Measurements from ENCODE around the gene HBB.

Gene HBB

DNA sequence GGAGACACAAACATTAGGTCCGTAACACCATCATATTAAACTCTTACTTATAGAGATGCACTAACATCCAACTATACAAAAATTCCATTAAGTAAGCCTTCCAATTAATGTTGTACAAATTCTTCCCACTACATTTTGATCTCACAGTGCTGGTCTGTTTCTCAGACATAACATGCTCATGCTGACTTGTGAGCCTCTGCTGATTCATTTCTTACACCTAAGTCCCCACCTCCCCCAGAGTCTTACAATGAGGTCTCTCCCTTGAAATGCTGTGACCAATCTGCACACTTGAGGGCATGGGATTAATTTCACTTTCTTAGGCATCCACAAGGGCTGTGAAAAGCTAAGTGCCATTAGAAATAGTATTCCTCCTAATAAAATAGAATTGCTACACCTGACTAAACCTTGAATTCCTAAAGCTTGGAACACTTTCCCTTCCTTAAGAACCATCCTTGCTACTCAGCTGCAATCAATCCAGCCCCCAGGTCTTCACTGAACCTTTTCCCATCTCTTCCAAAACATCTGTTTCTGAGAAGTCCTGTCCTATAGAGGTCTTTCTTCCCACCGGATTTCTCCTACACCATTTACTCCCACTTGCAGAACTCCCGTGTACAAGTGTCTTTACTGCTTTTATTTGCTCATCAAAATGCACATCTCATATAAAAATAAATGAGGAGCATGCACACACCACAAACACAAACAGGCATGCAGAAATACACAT, 20.8 kb upstream of the HBB start:
- no peak for DNase-seq (ENCODE audit: low read depth in 2 of 2)

DNA sequence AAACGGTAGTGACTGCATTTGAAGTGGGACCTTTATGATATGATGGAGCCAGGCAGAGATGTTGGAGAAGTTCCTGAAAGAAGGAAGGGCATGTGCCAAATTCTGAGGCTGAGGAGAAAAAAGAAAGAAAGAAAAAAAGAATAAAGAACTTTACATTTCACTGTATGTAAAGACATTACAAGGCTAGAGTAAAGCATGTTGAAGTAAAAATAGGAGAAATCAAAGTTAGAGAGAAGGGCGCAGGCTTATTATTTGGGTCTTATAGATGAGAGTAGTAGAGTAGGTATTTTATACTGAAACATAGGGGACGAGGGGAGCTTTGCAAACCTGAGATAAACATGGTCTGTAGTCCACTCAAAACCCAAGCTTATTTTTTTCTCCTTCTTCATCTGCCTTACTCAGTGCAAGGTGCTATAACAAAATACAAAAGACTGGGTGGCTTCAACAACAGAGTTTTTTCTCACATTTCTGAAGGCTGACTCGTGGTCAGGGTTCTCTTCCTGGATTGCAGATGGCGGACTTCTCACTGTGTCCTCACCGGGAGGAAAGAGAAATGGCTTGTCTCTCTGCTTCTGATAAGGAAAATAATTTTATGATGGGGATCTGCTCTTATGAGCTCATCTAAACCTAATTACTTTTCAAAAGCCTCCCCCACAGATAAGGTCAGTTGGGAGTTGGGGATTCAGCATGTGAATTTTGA, 20.1 kb upstream of the HBB start:
- DNase-seq (ENCODE audit: low read depth in 2 of 2), result no peak

DNA sequence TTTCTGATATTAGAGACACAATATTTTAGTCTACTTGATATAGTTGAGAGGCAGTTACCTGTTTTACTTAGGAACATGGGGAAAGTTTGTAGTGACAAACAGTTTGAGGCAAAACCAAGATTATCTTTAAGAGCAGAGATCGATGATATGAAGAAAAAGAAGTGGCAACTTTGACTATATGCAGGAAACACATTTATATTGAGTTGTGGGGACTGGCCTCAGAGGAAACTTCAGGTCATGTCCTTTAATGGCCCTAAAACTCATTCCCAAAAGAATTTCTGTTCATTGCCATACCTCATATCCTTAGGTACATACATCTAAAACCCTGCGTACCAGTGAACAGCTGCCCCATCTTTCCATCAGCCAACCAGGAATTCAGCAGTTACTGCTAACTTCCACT, 18.3 kb upstream of the HBB start:
- no peak for DNase-seq (ENCODE audit: low read depth in 2 of 2)

DNA sequence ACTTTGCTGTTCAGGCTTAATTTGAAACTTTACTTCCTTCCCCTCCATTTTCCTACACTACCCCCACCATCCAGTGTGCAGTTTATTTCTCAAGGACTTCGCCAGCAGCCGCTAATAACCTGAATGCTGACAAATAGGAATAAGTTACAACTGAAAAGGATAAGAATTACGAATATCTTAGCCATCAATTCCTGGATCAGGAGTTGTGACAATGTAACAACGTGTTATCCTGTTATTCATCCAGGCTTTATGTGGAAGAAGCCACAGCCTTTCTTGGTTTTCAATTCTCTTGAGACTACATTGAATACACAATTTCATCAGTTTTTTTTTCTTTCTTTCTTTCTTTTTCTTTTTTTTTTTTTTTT, 16.9 kb upstream of the HBB start:
- DNase-seq (ENCODE audit: low read depth in 2 of 2), result no peak

DNA sequence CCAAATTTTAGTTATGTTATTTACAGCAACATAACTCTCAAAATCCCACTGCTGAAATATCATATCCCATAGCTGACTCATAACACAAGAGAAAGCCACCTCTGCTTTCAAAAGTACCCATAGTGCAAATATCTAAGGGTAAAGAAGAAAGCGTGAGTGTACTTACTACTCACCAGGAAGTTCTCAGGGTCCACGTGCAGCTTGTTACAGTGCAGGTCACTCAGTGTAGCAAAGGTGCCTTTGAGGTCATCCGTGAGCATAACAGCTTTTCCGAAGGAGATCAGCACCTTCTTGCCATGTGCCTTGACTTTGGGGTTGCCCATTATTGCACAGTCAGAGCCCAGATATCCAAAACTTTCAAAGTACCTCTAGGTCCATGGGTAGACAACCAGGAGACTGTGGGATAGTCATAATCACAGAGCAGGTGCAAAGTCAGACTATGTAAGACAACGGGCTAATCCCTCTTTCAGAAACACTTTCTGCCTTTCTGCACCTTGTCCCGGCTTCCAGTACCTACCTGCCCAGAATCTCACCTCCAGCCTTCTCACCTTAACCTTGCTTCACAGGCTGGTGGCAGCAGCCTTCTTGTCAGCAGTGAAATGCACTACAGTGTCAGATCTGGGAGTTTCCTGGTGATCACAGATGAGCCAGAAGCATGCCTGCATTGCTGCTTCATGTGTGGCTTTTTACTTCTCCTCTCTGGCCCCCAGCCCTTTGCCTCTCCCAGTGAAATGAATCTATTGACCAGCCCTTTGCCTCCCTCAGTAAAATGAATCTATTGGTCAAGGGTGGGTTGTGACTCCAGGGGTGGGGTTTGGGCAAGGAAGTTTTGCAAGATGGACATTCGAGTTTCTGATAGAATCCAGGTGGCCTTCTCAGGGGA, 16.3 kb upstream of the HBB start:
- no peak for DNase-seq (ENCODE audit: low read depth in 2 of 2)

DNA sequence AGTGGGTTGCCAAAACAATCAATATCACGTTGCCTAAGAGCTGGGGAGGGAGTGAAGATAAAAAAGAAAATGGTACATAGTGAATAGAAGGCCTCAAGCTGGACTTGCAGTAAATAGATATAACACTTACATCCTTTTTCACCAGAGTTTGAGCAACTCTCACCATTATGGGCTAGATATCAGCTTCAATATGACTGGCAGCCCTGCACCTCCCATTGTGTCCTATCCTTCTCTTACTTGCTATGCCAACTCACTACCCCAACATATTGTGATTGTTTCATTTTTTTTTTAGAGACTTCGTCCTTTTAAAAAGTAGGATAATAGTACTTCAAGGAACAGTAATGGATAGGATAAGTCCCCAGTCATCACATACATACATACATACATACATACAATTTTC, 15.3 kb upstream of the HBB start:
- no peak for DNase-seq (ENCODE audit: low read depth in 2 of 2)

DNA sequence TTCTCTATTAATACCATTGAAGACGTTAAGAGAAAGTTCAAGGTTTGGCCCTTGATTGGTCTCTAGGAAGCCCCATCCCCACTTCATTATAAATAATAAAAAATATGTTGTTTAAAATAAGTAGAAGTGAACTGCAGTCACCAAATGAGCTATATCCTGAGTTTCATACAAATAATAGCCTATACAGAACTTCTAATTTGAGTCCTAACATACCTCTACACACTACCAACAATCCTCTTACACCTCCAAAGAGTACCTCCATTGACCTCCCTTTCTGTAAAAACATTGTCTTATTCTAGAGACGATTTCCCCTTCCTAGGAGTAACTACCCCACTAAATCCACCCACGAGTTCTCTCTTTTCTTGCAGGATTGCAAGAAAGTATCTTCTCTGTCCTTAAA, 14.6 kb upstream of the HBB start:
- no peak for DNase-seq (ENCODE audit: low read depth in 2 of 2)

DNA sequence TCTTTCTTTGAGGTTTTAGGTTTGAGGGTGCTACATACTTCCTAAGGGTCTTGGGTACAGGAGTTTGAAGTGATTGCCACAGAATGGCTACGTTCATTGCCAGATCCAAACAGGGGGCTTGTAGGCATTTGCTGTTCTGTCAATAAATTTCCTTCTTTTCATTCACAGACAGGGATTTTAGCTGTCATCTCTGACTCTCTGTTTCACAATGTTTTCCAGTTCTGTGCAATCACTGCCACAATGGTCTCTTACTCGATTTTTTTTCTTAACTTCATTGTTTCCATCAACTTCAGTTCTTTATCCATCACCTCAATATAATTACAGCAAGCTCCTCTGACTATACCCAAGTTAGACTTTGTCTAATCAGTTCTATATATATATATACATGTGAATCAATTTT, 13.6 kb upstream of the HBB start:
- no peak for DNase-seq (ENCODE audit: low read depth in 2 of 2)

DNA sequence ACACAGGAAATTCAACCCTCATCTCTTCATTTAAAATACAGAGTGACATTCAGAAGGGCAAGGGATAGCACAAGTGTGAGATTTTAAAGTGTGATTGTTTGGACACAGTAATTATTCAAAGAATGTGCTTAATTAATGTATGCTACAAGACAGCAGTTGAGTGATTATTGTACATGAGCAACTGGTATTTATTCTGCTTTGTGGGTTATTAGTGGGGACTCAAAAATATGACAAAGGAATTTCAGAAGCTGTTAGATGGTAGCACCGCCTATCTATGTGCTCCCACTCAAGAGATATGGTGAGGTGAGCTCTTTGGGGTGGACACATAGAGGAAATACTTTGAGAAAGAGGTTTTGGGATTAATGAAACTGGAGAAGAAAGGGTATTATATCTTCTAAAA, 13.2 kb upstream of the HBB start:
- DNase-seq (ENCODE audit: low read depth in 2 of 2), result no peak

DNA sequence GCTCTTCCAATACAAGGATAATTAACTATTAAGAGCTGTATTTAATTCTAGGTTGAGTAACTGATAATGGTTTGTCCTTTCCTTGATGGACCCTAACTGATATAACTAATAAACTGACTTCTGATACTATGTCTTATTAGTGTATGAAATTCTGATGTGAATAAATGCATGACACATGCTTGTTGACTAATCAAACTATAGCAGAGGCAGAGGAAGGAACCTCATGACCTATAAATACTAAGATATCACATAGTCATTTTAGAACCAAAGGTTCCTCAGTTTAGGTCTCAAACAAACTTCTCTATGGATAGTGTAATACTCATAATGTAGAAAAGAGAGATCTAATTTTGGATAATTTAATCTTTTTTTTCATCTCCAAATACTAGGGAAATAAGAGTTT, 12.2 kb upstream of the HBB start:
- no peak for DNase-seq (ENCODE audit: low read depth in 2 of 2)

DNA sequence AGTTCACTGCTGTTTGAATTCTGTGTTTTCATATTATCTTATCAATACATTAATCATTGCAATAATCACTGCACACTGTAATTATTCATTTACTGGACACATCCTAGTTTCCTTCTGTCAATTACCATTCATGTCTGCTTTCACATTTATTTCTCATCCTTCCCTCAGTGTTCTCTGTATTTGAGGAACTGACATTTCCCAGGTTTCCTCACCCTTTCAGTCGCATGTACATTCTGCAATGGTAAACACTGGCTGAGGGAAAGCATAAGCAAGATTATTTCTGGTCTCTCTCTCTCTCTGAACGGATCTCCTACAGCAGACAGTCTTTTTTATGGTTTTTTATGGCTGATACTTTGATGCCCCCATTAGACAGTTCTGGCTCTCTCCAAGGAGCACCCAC, 11.6 kb upstream of the HBB start:
- no peak for DNase-seq (ENCODE audit: low read depth in 2 of 2)

DNA sequence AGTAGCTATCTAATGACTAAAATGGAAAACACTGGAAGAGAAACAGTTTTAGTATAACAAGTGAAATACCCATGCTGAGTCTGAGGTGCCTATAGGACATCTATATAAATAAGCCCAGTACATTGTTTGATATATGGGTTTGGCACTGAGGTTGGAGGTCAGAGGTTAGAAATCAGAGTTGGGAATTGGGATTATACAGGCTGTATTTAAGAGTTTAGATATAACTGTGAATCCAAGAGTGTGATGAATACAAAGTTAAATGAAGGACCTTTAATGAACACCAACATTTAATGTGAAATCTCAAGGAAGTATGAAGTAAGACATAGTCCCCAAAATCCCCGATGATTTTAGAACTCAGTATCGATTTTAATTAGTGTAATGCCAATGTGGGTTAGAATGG, 10.5 kb upstream of the HBB start:
- DNase-seq (ENCODE audit: low read depth in 2 of 2), result no peak

DNA sequence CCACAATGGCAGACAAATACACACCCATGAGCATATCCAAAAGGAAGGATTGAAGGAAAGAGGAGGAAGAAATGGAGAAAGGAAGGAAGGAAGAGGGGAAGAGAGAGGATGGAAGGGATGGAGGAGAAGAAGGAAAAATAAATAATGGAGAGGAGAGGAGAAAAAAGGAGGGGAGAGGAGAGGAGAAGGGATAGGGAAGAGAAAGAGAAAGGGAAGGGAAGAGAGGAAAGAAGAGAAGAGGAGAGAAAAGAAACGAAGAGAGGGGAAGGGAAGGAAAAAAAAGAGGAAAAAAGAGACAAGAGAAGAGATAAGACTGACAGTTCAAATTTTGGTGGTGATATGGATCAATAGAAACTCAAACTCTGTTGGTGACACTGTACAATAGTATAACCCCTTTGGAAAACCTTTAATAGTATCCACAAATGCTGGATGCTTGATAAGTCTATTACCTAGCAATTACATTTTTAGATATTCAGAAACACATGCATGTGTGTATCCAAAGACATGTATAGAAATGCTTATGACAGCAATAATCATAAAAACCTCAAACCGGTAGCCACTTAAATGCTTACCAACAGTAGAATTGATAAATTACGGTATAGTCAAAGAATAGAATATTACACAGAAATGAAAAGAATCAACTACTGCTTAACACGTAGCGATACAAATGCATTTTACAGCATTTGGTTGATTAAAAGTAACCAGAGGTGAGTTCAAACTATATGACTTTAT, 8.7 kb upstream of the HBB start:
- DNase-seq (ENCODE audit: low read depth in 2 of 2), result no peak

DNA sequence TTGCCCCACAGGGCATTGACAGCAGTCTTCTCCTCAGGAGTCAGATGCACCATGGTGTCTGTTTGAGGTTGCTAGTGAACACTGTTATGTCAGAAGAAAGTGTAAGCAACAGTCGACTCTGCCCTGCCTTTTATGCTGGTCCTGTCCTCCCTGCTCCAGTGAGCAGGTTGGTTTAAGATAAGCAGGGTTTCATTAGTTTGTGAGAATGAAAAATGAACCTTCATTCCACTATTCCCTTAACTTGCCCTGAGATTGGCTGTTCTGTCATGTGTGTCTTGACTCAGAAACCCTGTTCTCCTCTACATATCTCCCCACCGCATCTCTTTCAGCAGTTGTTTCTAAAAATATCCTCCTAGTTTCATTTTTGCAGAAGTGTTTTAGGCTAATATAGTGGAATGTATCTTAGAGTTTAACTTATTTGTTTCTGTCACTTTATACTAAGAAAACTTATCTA, 7.5 kb upstream of the HBB start, which contains the start of gene HBD:
Gene HBD (minus strand): TSS at position 103 of the 454 bp plus-strand sequence. CDS start 50 bp downstream, at position 53.
- DNase-seq (ENCODE audit: low read depth in 2 of 2), result no peak

DNA sequence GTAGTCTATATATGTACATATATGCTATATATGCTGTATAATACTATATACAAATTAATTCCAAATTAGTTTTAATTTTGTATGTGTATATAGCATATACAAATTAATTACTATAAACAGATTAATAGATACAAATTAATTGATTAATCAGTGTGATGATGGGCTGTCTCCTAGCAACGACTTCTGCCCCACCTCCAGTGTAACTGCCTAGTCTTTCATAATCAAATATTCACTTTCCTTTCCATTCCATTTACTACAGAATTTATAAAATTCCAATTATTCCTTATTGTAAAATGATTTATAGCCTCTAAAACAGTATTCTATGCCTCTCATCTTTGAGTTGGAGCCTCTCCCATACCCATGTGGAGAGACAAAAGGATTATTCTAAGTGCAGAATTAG, 6.4 kb upstream of the HBB start:
- no peak for DNase-seq (ENCODE audit: low read depth in 2 of 2)

DNA sequence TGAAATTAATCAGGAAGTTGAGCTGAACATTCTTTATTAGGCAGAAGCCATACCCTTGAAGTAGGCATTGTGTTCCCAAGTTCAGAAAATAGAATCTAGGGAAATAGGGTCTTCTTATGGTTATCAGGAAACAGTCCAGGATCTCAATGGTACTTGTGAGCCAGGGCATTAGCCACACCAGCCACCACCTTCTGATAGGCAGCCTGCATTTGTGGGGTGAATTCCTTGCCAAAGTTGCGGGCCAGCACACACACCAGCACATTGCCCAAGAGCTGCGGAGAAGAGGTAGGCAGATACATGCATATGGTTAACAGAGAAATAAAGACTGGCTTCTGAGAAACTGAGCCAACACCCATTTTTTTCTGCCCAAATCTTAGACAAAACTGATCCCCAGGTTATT, 6.0 kb upstream of the HBB start:
- DNase-seq (ENCODE audit: low read depth in 2 of 2), result no peak

DNA sequence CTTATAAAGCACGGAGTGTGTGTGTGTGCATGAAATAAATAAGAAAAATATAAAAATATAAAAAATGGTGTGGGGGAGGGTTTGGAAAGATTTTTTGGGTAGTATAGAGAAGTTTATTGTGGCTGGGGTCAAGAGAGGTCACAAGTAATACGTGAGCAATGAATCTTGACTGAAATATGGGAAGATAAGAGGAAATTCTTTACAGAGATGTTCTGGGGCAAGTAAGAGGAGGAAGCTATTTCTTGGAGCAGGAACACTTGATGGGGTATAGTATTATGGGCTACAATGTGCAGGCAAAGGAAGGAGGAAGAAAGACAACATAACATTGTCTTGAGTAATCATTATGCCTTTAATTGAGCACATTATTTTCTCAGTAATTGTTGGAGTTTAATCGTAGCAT, 5.3 kb upstream of the HBB start:
- DNase-seq (ENCODE audit: low read depth in 2 of 2), result no peak

DNA sequence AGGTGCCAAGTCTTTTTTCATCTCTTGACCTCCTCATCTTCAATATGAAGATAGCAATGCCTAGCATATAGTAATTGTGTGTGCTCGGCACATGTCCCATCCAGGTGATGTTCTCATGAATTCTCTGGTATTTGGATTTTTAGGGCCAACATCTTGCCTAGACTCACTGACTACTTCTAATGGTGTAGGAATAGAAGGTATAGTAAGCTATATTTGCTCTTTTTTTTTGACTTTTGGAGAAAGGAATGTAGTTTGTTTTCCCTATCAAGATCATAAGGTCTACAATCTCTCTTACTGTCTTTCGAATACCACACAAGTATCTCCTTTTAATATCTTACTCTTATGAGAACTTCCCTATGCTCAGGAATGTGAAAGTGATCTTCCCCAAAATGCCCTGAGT, 4.2 kb upstream of the HBB start:
- DNase-seq (ENCODE audit: low read depth in 2 of 2), result no peak

DNA sequence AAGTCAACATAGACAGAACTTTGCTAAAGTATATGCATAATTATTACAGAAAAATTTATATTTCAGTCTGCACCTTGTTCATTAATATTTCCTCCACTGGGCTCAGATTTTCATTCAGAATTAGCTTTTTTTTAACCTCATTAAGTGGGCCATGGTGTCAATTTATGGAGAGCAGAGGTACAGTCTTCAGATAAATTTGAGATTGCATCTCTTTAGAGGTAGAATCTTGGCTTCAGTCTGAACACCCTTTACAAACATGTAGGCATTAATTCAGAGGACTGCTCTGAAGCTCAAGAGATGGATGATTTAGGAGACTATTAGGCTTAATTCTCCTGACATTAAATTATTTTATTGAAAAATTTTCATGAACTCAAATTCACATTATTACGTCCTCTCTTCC, 3.4 kb upstream of the HBB start:
- DNase-seq (ENCODE audit: low read depth in 2 of 2), result no peak

DNA sequence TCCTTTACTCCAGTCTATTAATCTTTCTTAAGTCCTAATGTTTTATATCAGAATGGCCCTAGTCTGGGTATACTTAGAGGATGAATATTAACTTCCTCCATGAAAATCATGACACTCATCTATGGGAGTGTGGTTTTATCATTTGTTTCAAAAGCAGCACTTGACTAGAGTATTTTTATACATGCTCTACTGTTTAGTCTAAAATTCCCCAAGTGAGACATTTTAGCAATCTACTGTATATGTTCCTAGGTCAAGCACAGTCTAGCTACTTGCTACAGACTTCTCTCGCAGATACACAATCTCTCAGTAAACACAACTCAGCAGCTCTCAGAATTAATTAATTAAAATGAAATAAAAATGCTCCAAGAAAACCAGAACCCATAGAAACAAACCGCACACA, 2.9 kb upstream of the HBB start:
- no peak for DNase-seq (ENCODE audit: low read depth in 2 of 2)

DNA sequence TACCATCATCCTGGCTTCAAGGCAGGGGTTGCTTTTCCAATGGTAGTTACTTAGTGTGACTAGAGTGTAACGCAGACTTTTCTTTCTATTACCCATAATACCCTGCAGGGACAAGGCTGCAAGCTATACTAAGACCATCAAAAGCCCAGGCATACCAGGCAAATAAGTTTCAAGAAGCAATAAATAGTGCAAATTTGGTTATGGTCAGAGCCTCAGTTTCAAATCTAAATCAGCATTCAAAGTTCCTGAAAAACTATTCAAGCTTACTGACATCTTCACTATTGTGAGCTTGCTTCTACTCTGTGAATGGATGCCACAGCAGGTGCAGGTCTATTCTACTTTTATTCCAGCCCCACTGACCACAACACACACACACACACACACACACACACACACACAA, 2.5 kb upstream of the HBB start:
- no peak for DNase-seq (ENCODE audit: low read depth in 2 of 2)

DNA sequence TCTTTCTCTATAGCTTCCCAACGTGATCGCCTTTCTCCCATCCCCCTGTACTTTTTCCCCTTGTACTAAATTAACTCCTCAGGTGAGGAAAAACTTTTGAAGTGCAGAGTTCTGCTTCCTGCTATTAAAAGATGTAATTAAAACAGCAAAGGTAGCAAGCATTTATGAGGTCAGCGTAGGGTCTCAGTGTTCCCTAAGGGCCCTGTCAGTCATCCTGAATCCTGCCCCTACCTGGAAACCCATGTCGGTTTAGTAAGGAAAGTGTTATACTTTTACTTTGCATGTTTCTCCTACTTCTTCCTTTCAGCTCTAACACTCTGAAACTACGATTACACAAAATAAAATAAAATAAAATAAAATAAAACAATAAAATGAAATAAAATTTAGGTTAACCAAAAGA, 1.3 kb upstream of the HBB start:
- no peak for DNase-seq (ENCODE audit: low read depth in 2 of 2)
